NCI-H69 (cell line): ENCODE measurements around the gene LAIR2.
"Not testable (repeated sequence)": the region's sequence is repeated elsewhere in the genome, so short reads cannot be mapped to it uniquely, and the experiment has no call there.

ENCODE experiments used
- DNase-seq: peaks from one replicate; lab custom pipeline; 2025; lab: John Stamatoyannopoulos, UW

Gene LAIR2

DNA sequence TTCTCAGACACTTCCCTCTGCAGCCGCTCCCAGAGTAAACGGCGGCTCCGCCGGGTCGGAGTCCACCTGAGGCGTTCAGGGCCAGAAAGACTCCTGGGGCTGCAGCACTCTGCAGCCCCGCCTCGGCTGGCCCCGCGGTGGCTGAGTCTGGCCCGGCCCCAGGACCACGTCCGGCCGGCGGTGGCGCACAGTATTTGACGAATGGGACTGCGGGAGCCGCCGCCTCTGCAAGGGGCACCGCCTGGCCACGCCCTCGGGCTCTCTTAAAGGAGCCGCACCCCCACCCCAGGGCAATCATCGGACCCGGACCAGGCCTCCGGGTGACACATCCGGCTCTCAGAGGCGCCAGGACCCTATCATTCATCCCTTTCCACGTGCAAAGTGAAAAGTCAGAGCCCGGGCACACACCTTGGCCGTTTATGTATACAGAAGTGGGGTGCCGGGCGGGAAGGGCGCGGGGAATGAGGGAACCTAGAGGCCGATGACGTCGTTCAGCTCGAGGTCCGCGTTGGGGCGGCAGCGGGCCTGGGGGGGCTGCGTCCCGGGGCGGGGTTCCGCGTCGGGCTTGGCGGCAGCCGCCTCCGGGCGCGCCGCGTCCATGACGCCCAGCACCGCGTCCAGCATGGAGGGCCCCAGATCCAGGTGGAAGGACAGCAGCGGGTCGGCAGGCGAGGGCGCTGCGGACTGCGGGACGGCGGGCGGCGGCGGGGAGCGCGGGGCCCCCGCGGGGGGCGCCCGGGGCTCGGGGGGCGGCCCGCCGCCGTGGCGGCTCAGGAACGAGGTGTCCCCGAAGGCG, 37.8 kb upstream of the LAIR2 start:
- DNase-seq, result peak; percentile 92

DNA sequence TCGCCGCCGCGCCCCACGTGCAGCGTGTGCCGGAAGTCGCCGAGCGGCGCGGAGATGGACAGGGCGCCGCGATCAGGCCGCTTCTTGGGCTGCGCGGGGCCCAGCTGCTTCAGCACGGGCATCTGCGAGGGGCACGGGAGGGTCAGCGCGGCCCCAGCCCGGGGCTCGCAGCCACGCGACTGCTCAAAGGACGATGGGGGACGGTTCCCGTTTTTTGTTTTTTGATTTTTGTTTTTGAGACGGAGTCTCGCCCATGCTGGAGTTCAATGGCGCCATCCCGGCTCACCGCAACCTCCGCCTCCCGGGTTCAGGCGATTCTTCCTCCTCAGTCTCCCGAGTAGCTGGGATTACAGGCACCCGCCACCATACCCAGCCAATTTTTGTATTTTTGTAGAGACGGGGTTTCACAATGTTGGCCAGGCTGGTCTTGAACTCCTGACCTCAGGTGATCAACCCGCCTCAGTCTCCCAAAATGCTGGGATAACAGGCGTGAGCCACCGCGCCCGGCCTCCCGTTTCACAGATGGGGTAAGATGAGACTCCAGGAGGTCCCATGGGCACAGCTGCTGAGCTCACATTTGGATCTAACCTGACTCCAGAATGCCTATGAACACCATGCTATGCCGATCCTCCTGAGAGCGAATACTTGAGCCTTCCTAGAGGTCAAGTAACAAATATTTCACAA, 37.1 kb upstream of the LAIR2 start:
- no peak for DNase-seq

DNA sequence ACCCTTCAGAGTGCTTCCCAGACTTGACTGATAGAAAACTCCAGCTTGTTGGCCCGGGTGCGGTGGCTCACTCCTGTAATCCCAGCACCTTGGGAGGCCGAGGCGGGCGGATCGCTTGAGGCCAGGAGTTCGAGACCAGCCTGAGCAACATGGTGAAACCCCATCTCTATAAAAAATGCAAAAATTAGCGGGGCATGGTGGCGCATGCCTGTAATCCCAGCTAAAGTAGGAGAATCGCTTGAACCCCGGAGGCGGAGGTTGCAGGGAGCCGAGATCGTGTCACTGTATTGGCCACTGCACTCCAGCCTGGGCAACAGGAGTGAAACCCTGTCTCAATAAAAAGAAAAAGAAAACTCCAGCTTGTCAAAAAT, 36.5 kb upstream of the LAIR2 start:
- not testable (repeated sequence) for DNase-seq

DNA sequence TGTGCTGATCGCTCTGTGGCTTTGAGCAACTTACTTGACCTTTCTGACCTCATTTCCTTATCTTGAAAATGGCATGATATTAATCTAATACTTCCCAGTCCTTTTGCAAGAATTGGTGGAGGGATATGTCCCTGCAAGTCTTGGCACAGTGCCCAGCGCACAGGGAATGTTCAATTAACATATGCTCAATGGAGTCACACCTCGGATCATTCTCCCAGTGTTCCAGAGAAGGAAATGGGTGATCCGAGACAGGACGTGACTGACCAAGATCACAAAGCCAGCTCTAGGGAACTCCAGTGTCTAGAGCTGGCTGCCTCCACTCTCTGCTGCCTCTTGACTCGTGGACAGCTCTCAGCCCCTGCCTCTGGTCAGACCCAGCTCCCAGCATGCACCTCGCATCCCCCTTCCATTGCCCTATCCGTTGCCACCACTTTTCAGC, 33.1 kb upstream of the LAIR2 start:
- DNase-seq, result peak; percentile 57

DNA sequence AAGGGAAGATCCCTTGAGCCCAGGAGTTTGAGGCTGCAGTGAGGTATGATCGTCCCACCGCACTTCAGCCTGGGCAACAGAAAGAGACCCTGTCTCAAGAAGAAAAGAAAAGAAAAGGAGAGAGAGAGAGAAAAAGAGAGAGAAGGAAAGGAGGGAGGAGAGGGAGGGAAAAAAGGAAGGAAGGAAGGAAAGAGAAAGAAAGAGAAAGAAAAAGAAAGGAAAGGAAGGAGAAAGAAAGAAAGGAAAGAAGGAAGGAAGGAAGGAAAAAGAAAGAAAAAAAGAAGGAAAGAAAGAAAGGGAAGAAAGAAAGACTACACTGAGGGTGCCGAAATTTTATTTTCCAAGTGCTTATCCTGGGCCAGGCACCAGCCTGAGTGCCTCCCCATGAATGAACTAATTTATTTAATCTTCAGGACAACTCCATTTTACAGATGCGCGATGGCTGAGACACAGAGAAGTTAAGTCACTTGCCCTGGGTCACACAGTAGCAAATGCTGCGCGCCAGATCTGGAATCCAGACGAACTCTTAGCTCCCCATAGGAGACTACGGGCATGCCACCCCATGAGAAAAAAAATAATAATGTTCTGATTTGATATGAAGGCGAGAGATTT, 32.2 kb upstream of the LAIR2 start:
- DNase-seq, result no peak

DNA sequence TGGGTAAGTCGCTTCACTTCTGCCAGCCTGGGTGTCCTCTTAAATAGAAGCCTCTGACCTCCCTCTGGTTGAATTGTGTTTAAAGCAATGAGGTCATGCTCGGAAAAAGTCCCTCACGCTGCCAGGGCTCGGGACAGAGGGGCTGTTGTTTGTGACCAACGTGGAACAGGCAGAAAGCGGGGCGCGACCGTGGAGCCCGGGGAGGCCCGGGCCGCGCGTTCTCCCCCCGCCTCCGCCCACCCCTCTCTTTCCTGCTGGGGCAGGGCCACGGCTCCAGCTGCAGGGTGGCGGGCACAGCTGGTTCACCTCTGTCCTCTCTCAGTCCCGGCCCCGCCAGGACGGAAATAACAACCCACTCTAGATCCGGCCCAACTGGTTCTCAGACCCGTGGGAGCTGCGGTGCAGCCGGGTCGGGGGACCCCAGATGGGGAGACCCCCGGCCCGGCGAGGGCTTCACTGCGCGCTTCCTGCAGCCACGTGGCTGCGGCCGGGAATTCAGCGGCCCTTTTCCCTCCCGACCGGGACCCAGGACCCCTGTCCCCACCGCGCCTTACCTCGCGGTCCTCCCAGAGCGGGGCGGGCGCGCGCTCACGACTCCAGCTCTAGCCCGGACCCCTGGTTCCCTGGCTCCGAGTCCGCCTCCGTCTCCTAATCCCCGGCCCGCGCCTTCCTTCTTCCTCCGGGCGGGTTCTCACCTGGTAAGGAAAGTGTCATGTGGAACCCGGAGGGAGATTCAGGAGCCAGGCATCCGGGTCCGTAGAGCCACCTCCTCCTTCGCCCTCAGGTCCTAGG, 31.4 kb upstream of the LAIR2 start:
- peak; percentile 29 for DNase-seq

DNA sequence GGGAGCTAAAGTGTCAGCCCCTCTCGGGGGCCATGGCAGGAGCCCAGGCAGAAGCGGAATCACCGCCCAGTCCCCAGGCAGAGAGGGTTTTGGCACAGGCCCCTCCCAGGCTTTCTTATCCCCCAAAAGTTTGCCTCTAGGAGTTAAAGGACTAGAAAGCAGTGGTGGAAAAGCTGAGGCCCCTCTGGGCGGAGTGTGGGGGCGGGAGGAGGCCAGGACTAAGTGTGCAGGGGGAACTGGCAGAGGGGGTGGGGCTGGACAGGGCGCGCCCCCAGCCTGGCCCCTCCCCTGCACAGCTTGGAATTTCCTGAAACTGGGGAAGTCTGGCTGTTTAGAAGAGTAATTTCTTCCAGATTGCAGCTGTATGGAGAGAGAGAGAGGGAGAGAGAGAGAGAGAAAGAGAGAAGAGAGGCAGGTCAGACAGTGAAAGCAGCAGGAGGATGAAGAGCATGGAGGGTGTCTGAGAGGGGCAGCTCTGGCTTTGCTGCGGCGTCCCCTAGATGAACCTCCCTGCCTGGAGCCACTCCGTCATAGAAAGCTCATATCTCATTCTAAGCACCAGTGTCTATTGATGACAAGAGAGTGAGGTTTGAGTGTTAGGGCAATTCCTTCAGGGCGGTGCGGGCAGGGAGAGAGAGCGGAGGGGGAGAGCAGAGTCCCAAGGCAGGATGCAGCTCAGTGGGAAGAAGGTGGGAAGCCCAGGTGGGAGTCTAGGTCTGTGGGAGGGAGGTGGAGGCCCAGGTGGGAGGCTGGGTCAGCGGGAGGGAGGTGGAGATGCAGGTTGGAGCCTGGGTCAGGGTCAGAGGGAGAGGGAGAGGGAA, 29.4 kb upstream of the LAIR2 start, which contains the start of gene CDC42EP5:
Gene CDC42EP5 (minus strand): TSS at position 226 of the 821 bp plus-strand sequence. CDS start 7,749 bp downstream, outside the sequence.
- DNase-seq, result peak; percentile 30

DNA sequence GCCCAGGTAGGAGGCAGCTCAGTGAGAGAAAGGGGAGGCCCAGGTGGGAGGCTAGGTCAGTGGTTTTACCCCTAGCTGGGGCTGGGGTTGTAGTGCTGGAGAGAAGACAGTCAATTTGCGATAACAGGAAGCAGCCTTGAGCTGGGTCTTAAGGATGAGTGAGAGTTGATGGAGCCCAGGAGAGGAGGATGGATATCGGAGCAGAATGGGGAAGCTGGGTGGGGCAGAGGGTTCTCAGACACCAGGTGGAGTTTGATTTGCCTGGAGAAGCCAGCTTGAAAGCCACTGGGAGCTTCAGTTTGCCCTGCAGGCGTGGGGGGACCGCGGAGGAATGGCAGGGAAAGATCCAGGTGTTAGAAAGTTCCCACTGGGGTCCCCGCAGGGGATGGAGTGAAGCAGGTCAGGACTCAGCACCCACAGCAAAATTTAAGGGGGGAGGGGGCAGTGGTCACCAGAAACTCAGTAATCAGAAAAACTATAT, 28.7 kb upstream of the LAIR2 start:
- DNase-seq, result no peak

DNA sequence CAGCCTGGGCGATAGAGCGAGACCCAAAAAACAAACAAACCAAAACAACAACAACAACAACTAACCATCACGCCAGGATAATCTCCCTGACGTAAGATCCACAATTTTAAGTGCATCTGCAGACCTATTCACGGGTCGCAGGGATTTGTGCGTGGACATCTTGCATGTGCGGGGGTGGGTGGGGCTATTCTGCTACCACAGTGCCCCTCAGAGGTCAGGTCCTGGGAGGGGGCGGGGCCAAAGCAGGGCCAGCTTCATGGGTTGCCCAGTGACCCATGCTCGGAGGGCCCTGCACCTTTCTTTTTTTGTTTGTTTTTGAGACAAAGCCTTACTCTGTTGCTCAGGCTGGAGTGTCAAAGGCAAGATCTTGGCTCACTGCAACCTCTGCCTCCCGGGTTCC, 26.9 kb upstream of the LAIR2 start:
- DNase-seq, result no peak

DNA sequence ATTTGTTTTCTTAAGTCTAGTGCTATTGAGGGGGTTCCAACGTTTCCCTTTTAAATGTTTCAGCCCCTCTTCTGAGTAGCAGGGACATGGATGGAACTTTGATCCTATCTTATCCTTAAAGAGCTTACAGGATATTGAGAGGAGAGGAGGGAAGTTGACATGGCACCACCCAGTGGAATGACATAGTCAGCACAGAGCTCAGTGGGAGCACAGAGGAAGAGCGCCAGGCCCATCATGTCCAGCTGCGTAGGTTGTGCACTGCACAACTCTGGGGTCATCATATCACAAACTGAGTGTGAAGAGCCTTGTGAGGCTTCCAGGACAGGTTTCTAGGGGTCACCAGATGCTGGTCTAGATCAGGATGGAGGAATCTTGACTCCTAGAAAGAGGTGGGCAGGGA, 25.0 kb upstream of the LAIR2 start:
- DNase-seq, result no peak

DNA sequence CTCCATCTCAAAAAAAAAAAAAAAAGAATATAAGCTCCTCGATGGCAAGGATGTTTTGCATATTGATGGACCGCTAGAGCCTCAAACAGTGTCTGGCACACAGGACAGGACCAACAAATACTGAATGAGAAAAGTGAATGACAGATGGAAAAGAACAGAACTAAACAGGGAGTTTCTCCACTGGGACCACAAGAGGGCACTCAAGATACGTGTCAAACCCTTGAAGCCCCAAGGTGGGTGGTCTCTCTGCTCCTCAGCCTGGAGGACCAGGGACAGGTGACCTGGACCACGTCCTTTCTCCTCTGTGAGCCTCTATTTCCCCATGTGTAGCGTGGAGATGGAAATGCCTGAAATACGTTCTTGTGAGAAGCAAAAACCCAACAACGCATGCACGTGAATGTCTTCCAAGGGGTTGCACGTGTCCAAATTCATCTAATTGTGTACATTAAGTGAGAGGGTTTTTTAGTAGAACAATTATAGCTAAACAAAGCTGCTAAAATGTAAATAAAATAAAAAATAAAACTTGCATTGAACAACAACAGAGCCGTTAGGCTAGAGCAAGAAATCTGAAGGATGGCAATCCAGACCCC, 23.9 kb upstream of the LAIR2 start:
- DNase-seq, result peak; percentile 65

DNA sequence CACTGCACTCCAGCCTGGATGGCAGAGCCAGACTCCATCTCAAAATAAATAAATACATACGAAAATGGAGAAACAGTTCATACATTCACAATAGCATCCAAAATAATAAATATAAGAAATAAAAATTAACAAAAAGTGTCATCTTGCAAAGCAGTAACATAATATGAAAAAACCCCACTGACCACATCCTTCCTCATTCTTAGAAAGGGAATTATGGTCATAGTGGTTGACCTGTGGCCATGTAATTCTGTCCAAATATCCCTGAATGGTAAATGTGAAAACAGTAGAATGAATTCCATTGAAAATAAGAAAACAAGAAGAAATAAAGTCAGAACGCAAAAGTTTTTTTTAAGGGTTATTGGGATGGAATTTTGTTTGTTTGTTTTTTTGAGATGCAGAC, 22.6 kb upstream of the LAIR2 start:
- no peak for DNase-seq

DNA sequence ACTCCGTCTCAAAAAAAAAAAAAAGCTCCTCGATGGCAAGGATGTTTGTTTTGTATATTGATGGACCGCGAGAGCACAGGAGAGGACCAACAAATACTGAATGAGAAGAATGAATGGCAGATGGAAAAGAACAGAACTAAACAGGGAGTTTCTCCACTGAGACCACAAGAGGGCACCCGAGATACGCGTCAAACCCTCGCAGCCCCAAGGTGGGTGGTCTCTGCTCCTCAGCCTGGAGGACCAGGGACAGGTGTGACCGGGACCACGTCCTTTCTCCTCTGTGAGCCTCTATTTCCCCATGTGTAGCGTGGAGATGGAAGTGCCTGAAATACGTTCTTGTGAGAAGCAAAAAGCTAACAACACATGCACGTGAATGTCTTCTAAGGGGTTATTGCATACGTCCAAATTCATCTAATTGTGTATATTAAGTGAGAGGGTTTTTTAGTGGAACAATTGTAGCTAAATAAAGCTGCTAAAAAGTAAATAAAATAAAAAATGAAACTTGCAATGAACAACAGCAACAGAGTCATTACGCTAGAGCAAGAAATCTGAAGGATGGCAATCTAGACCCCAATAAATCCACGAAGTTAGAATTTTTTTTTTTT, 21.2 kb upstream of the LAIR2 start:
- peak; percentile 70 for DNase-seq

DNA sequence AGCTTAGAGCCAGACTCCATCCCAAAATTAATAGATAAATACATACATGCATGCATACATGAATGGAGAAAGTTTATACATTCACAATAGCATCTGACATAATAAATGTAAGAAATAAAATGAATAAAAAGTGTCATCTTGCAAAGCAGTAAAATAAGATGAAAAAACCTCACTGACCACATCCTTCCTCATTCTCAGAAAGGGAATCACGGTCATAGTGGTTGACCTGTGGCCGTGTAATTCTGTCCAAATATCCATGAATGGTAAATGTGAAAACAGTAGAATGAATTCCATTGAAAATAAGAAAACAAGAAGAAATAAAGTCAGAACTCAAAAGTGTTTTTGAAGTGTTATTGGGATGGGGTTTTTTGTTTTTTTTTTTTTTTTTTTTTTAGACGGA, 19.7 kb upstream of the LAIR2 start:
- no peak for DNase-seq

DNA sequence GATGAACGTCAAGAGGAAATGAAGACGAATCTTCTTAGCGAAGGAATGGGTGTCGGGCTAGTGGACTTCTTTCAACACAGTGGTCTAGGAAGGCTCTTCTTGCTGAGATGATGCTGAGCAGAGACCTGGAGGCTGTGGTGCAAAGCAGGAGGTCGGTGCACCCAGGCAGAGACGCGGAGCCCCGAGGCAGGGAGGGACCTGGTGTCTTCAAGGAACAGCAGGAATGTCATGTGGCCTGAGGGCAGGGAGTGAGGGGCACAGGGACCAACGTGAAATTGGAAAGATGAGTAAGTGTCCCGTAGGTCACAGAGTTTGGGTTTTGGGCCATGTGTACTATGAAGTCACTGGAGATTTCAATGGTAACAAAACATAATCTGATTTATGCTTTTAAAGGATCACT, 18.2 kb upstream of the LAIR2 start:
- DNase-seq, result no peak

DNA sequence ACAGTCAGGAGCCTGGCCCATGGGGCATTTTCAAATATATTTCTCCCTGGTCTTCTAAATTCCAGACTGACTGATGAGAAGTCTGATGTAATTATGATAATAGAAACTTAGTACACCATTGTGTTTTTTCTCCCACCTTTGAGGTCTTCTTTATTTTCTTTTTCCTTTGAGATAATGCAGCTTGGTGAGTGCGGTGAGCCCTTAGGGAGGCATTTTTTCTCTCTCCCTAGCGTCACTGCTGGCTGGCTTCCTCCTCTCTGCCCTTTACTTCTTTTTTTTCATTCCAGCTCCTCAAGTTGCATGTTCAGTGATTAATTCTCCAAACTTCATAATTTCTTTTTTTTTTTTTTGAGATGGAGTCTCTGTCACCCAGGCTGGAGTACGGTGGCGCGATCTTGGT, 16.8 kb upstream of the LAIR2 start:
- no peak for DNase-seq

DNA sequence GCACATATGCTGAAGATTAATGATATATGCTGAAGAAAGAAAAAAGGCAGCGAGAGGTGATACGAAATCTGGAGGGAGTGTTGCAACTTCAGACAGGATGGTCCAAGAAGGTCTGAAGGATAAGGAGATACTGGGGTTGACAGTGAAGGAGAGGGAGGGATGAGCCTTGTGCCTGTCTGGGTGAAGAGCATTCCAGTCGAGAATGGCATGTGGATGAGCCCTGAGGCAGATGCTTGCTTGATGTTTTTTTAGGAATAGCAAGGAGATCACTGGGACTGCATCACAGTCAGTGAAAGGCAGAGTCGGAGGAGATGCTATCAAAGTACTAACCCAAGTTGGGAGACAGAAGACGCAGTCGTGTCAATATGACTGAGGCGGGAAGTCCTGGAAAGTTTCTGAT, 13.3 kb upstream of the LAIR2 start:
- DNase-seq, result no peak

DNA sequence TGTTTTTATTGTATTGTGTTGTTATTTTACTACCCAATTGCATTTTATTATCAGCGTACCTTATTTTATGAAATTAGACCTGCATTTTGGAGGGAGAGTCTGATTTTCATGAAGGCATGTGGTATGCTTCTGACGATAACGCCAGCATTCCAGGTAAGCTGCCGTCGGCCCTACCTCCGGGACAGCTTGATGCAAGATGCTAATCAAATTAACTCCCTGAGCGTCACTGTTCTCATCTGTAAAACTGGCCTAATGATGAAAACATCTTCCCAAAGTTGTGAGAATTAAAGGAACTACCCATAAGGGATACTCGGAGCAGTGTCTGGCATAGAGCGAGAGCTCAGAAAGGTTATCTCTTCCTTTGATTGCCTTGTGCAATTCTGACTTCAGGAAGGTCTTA, 12.9 kb upstream of the LAIR2 start:
- no peak for DNase-seq

DNA sequence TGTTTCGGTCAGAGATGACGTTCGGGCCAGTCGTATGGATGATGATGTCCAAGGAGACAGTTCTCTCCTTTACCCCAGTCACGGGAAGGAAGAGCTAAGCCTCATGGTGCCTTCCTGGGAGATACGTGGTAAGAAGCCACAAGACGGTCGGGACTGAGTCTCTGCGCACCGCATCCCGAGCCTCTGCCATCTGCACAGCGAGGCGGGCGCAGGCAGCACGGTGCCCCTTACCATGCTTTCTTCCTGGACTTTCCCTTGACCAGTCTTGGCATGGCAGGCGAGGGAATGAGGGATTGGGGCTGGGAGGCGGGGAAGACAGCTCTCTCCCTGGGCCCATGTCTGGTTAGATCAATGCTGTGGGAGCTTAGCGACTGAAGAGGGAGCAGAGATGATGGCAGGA, 10.1 kb upstream of the LAIR2 start:
- no peak for DNase-seq

DNA sequence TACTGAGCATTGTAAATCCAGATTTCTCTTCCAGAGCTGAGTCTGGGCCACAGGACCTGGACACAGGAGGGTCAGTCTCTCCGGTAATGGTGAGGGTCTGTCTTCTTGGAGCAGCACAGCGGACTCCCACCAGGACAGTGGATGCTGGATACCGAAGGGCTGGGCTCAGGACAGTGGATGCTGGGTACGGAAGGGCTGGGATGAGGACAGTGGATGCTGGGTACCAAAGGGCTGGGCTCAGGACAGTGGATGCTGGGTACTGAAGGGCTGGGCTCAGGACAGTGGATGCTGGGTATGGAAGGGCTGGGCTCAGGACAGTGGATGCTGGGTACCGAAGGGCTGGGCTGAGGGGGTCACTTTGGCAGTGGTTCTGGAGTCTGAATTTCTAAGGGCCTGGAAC, 9.6 kb upstream of the LAIR2 start:
- not testable (repeated sequence) for DNase-seq
